ENCODE data around the gene PSMD9.

GRCh38 chr12:121905746-121906145, 17.2 kb downstream of the PSMD9 start:
- TF ChIP-seq CTCF (IDR thresholded peaks at IDR 0.05; ENCODE audit: insufficient read depth, low read length) (no peak), GABPA (IDR thresholded peaks at IDR 0.05; ENCODE audit: low read depth) (no peak), POLR2AphosphoS5 (IDR thresholded peaks at IDR 0.05; ENCODE audit: low read depth) (no peak), REST (IDR thresholded peaks at IDR 0.05; ENCODE audit: insufficient replicate concordance, low read depth) (no peak)
